ENCODE results near the gene METAP2.

DNA sequence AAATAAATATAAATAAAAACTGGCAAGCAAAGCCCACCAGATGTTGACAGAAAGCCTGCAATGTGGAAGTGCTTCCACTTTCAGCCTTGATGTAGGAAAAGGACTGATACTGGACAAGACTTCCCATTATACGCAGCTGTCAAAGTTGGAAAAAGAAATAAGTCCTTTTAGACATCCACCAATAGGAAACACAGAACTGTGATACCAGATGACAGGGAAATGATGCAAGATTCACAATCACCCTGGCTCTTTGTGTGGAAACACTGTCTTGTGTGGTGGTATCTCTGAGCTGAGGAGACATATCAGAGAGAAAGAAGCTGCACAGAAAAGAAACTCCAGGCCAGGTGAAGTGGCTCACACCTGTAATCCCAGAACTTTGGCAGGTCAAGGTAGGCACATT is 13.8 kb upstream of the METAP2 start:
- TF ChIP-seq, protein P1, sequence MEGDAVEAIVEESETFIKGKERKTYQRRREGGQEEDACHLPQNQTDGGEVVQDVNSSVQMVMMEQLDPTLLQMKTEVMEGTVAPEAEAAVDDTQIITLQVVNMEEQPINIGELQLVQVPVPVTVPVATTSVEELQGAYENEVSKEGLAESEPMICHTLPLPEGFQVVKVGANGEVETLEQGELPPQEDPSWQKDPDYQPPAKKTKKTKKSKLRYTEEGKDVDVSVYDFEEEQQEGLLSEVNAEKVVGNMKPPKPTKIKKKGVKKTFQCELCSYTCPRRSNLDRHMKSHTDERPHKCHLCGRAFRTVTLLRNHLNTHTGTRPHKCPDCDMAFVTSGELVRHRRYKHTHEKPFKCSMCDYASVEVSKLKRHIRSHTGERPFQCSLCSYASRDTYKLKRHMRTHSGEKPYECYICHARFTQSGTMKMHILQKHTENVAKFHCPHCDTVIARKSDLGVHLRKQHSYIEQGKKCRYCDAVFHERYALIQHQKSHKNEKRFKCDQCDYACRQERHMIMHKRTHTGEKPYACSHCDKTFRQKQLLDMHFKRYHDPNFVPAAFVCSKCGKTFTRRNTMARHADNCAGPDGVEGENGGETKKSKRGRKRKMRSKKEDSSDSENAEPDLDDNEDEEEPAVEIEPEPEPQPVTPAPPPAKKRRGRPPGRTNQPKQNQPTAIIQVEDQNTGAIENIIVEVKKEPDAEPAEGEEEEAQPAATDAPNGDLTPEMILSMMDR (IDR thresholded peaks at IDR 0.05; ENCODE audit: low read length): no peak
- TF ChIP-seq EZH2 (IDR thresholded peaks at IDR 0.05; ENCODE audit: borderline replicate concordance, low read length): no peak
